T-cell (primary cell): ENCODE data around the gene CALHM2. TPM values are rescaled to one million over a fixed set of nuclear protein-coding genes. Genes with fewer than 3 reads are reported as not detected.

Experiments used
- ATAC-seq, 4 experiments: fragments of 200-7000 bp in 3 of 4; fragments of 150-1000 bp in 1 of 4; cut with Tn5 transposase; replicated peaks in 1 of 4; 1 replicate in 3 of 4; 2 replicates in 1 of 4; pipeline ENCODE4 v1.10.0; 2021; ENCODE audit warnings: moderate library complexity in 3 of 4, mild to moderate bottlenecking in 2 of 4, moderate number of reproducible peaks in 1 of 4
- CTCF ChIA-PET, 2 donors: fragments of 300-600 bp; sonication (Branson Sonifier 250); formaldehyde crosslinking; loops; one replicate each; lab custom pipeline; 2022; ENCODE audit warnings: antibody characterized with exemption in 2 of 2; lab: Charles Lee
- POLR2A ChIA-PET, 2 donors: fragments of 300-600 bp; sonication (Branson Sonifier 250); formaldehyde crosslinking; loops; one replicate each; lab custom pipeline; 2022; ENCODE audit warnings: antibody characterized with exemption in 2 of 2; lab: Charles Lee
- DNase-seq, 35 experiments: peaks; one replicate each; pipeline versions ENCODE4 v3.0.0 to v3.0.0-alpha.2; 2013 to 2023
- H3K27ac ChIP-seq: one replicate; pipeline ENCODE4 v1.5.1; 2013; ENCODE audit warnings: low read length
- H3K27me3 ChIP-seq, 2 experiments: replicated peaks in 1 of 2; 1 replicate in 1 of 2; 2 replicates in 1 of 2; pipeline versions ENCODE4 v1.6.1 to v1.7.0; 2013; ENCODE audit warnings: low read length in 1 of 2, mixed read lengths in 1 of 2; ENCODE audit not compliant: control insufficient read depth in 2 of 2, insufficient read depth in 2 of 2; ENCODE audit errors: extremely low read depth in 1 of 2
- H3K36me3 ChIP-seq, 2 donors: 1 replicate in 1 of 2; 2 replicates in 1 of 2; pipeline versions ENCODE4 v1.6.1 to v1.7.0; 2013; ENCODE audit warnings: low read length in 1 of 2; ENCODE audit not compliant: control insufficient read depth in 2 of 2, insufficient read depth in 1 of 2; ENCODE audit errors: extremely low read depth in 1 of 2
- H3K4me1 ChIP-seq, 2 experiments: 1 replicate in 1 of 2; 2 replicates in 1 of 2; pipeline versions ENCODE4 v1.6.1 to v1.7.0; 2013; ENCODE audit warnings: low read length in 2 of 2, mixed read lengths in 1 of 2; ENCODE audit not compliant: insufficient read depth in 2 of 2, control insufficient read depth in 1 of 2; ENCODE audit errors: extremely low read depth in 1 of 2
- H3K4me3 ChIP-seq, 2 donors: 1 replicate in 1 of 2; 2 replicates in 1 of 2; pipeline versions ENCODE4 v1.5.1 to v1.7.0; 2013; ENCODE audit warnings: mild to moderate bottlenecking in 2 of 2, low read length in 1 of 2, moderate library complexity in 1 of 2; ENCODE audit not compliant: control insufficient read depth in 1 of 2; ENCODE audit errors: extremely low read depth in 1 of 2
- H3K9me3 ChIP-seq: 2 replicates; pipeline ENCODE4 v1.7.0; 2013
- H3K27ac Mint-ChIP-seq, 2 donors: one replicate each; pipeline ENCODE4 v1.8.0; 2020 to 2021; ENCODE audit warnings: mild to moderate bottlenecking in 2 of 2, mixed read lengths in 2 of 2
- H3K27me3 Mint-ChIP-seq, 2 donors: one replicate each; pipeline ENCODE4 v1.8.0; 2021 to 2022; ENCODE audit warnings: mixed read lengths in 2 of 2
- H3K36me3 Mint-ChIP-seq: one replicate; pipeline ENCODE4 v1.8.0; 2021; ENCODE audit warnings: mixed read lengths
- H3K4me1 Mint-ChIP-seq, 3 donors: one replicate each; pipeline ENCODE4 v1.8.0; 2020 to 2022; ENCODE audit warnings: mixed read lengths in 3 of 3, mild to moderate bottlenecking in 1 of 3
- H3K4me3 Mint-ChIP-seq, 3 donors: one replicate each; pipeline ENCODE4 v1.8.0; 2020 to 2022; ENCODE audit warnings: mild to moderate bottlenecking in 3 of 3, mixed read lengths in 3 of 3, moderate library complexity in 3 of 3
- H3K9me3 Mint-ChIP-seq, 3 donors: one replicate each; pipeline ENCODE4 v1.8.0; 2020 to 2022; ENCODE audit warnings: mixed read lengths in 3 of 3
- WGBS: methylation state at CpG from one replicate; pipeline ENCODE4 v1.1.5; 2013; ENCODE audit warnings: missing lambda C conversion rate; ENCODE audit not compliant: insufficient coverage; 5-methylcytosine and 5-hydroxymethylcytosine counted together
- total RNA-seq, 35 experiments: library from RNA in 6 of 35; stranded (reverse) in 6 of 35; fragments of 120-200 nt in 1 of 35; gene quantifications; one replicate each; pipeline versions ENCODE4 v1.2.1 to v1.2.4 and lab custom pipeline; 2013 to 2026

The CALHM2 gene
- total RNA-seq, 5 donors from 2014 or later (not counting 1 experiment from before 2014, with no cell fraction given), result 8.9 to 76.7 (median 46.8) TPM

GRCh38 chr10:103455235-103455634, 3.1 kb upstream of the CALHM2 start:
- ChIA-PET CTCF (interaction anchor here in 1 of 2 donors (1.5 kb wide), 1 partner anchor 8 kb away, joined by 3 read pairs; no protein-coding TSS in a partner anchor), POLR2A (no interaction called here)
- no peaks in the 10 kb centered on the region for H3K9me3 Mint-ChIP-seq
- Histone ChIP-seq H3K36me3 (no peaks in the 10 kb centered on the region), H3K4me3 (no peak overlapping the region), H3K27ac (no peak overlapping the region), H3K9me3 (no peaks in the 10 kb centered on the region), H3K4me1 (peaks cover 7 to 58% of the 10 kb centered on the region in 2 experiments), H3K27me3 (no peaks in the 10 kb centered on the region)
- no peak overlapping the region for H3K27ac Mint-ChIP-seq
- H3K4me3 Mint-ChIP-seq, result no peak overlapping the region
- 95% methylated on average over 25 of the region's 25 CpGs for WGBS
- peaks cover 3% of the 10 kb centered on the region for H3K36me3 Mint-ChIP-seq
- peaks cover 12 to 41% (median 34%) of the 10 kb centered on the region in 3 donors for H3K4me1 Mint-ChIP-seq
- ATAC-seq (no peak), DNase-seq (no peak)
- no peaks in the 10 kb centered on the region for H3K27me3 Mint-ChIP-seq

- Histone ChIP-seq H3K27me3 (no peaks in the 10 kb centered on the region), H3K36me3 (peaks cover 0 to 11% of the 10 kb centered on the region in 2 donors), H3K4me1 (peaks cover 6 to 60% of the 10 kb centered on the region in 2 experiments), H3K27ac (no peak overlapping the region), H3K4me3 (no peak overlapping the region), H3K9me3 (no peaks in the 10 kb centered on the region)
- Mint-ChIP-seq H3K27ac (peak overlapping the region; percentile 38 to 88), H3K4me1 (peaks cover 24 to 43% (median 40%) of the 10 kb centered on the region in 3 donors), H3K9me3 (no peaks in the 10 kb centered on the region), H3K27me3 (no peaks in the 10 kb centered on the region), H3K4me3 (peak overlapping the region in 2 of 3 donors; percentile 88 to 90), H3K36me3 (peaks cover 11% of the 10 kb centered on the region)
- ATAC-seq (no peak), DNase-seq (no peak)
- POLR2A ChIA-PET, result no interaction called here
- WGBS, result no CpG with 5 or more reads among the region's 4 CpGs
- CTCF ChIA-PET, result interaction anchor here in 1 of 2 donors (1.5 kb wide), 1 partner anchor 9 kb away, joined by 3 read pairs; no protein-coding TSS in a partner anchor
Measured at GRCh38 chr10:103454026-103454425, 1.9 kb upstream of the CALHM2 start.

DNA sequence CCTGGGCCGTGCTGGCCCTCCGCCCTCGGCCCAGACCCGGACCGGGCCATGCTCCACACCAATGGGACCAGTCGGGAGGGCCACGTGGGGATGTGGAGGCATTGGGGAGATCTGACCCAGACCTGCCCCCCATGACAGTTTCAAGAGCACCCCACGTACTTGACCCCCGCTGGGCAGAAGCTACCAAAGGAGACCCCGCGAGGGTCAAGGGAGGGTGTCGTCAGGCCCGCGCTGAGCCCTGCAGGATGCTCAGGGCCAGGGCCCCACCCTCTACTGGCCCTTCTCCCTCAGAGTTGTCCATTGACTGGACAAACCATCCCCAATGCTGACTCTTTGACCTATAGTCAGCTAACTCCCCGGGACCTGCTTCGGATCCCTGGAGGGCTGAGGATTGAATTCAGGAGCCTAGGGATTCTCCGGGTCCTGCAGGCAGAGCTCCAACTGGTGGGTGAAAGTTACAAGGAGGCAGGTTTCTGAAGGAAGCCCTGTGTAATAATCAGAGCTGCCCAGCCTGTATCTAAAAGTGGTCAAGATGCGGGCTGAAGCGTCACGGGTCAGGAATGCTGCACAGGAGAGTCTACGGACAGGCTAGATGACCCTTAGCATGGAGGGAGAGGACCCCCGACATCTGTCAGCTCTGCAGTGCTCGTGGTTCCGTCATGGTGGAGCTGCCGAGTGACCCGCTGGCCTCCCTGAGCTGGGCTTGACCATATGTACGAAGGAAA, 498 bp upstream of the CALHM2 start:
- 41% methylated on average over 24 of the region's 27 CpGs for WGBS
- Histone ChIP-seq H3K9me3 (no peaks in the 10 kb centered on the region), H3K4me3 (peak overlapping the region; percentile 74 to 91), H3K36me3 (peaks cover 3 to 18% of the 10 kb centered on the region in 2 donors), H3K27ac (peak overlapping the region; percentile 4), H3K4me1 (peaks cover 5 to 61% of the 10 kb centered on the region in 2 experiments), H3K27me3 (no peaks in the 10 kb centered on the region)
- no peaks in the 10 kb centered on the region for H3K27me3 Mint-ChIP-seq
- CTCF ChIA-PET, result interaction anchor here in 1 of 2 donors (0.6 to 1.9 kb wide), 2 partner anchors 15 to 30 kb away, joined by 3 to 7 read pairs; no protein-coding TSS in a partner anchor
- H3K9me3 Mint-ChIP-seq, result no peaks in the 10 kb centered on the region
- no peak for ATAC-seq
- H3K36me3 Mint-ChIP-seq, result peaks cover 21% of the 10 kb centered on the region
- peak overlapping the region; percentile 88 to 90 (median 90) for H3K4me3 Mint-ChIP-seq
- peaks cover 38 to 50% (median 49%) of the 10 kb centered on the region in 3 donors for H3K4me1 Mint-ChIP-seq
- H3K27ac Mint-ChIP-seq, result peak overlapping the region; percentile 85 to 88
- POLR2A ChIA-PET, result no interaction called here
- no peak for DNase-seq

DNA sequence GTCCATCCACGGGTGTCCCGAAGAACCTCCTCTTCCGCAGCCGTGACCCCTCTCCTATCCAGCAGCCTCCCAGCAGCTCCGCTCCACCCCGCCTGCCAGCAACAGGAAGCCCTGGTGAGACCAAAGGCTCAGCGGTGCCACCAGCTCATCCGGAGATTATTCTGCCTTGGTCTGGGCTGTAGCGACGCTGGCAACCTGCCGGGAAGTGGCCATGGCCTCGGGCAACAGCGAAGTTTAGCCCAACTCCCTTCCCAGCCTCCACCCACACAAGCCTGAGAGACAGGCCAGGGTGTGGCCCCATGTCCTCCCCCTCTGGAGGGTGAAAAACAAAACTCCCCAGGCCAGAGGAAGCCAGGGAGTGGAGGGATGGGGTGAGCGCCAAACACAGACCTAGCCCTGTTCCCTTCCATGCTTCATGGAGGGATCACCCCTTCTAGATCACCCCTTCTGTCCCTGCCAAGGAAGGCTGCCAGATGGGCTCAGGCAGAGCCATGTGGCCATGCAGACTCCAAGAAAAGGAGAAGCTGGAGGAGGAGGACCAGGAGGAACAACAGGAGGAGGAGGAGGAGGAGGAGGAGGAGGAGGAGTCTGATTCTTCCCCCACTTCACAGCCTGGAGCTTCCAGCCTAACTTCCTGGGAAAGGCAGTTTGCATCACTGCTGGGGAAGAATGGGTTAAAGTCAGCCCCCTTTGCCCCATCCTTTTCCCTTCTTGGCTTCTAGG, 918 bp downstream of the CALHM2 start:
- Mint-ChIP-seq H3K4me3 (peak overlapping the region; percentile 88 to 90 (median 90)), H3K27ac (peak overlapping the region; percentile 88 to 94), H3K9me3 (no peaks in the 10 kb centered on the region), H3K4me1 (peaks cover 42 to 57% (median 54%) of the 10 kb centered on the region in 3 donors), H3K36me3 (peaks cover 29% of the 10 kb centered on the region), H3K27me3 (no peaks in the 10 kb centered on the region)
- peak; percentile 77 to 81 (median 78) for ATAC-seq
- Histone ChIP-seq H3K4me1 (peaks cover 5 to 75% of the 10 kb centered on the region in 2 experiments), H3K27ac (peak overlapping the region; percentile 77), H3K4me3 (peak overlapping the region; percentile 74 to 91), H3K9me3 (no peaks in the 10 kb centered on the region), H3K36me3 (peaks cover 6 to 32% of the 10 kb centered on the region in 2 donors), H3K27me3 (no peaks in the 10 kb centered on the region)
- POLR2A ChIA-PET, result no interaction called here
- 0% methylated on average over 10 of the region's 14 CpGs for WGBS
- DNase-seq, result peak in 33 of 35 experiments; percentile 10 to 67 (median 39)
- CTCF ChIA-PET, result interaction anchor here (0.5 to 1.9 kb wide), 4 partner anchors 16 to 64 kb away, joined by 3 to 7 read pairs (median 3); no protein-coding TSS in a partner anchor

DNA sequence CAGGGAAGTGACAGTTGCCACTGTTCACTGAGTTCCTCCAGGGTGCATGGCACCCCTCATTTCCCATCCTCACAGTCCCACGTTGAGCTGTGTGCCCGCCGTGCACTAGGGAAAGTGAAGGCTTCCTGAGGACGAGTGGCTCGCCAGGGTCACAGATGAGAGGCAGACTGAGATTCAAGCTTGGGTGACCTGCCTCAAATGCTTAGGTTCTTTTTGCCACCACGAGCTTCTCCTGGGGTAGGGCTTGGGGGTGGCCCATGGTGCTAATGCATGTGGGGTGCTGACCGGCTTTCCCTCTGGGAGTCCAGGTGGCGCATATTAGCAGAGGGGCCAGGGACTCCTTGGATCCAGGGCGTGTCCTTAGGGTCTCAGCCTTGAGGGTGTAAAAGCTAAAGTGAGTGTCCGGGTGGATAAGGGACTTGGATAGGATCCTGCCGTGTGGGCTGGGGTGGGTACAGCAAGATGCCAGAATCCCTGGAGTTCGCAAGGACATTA, 1.9 kb downstream of the CALHM2 start:
- DNase-seq, result no peak
- CTCF ChIA-PET, result interaction anchor here in 1 of 2 donors (1.0 kb wide), 1 partner anchor 33 kb away, joined by 3 read pairs; no protein-coding TSS in a partner anchor
- peaks cover 5 to 75% of the 10 kb centered on the region in 2 experiments for H3K4me1 ChIP-seq
- peaks cover 13 to 42% of the 10 kb centered on the region in 2 donors for H3K36me3 ChIP-seq
- ATAC-seq, result no peak
- Mint-ChIP-seq H3K27ac (peak overlapping the region; percentile 88 to 94), H3K4me3 (peak overlapping the region; percentile 88 to 90 (median 90)), H3K9me3 (no peaks in the 10 kb centered on the region), H3K4me1 (peaks cover 42 to 60% (median 57%) of the 10 kb centered on the region in 3 donors), H3K36me3 (peaks cover 33% of the 10 kb centered on the region), H3K27me3 (no peaks in the 10 kb centered on the region)
- H3K9me3 ChIP-seq, result no peaks in the 10 kb centered on the region
- WGBS, result 90% methylated on average over 12 of the region's 12 CpGs
- peak overlapping the region; percentile 77 for H3K27ac ChIP-seq
- peak overlapping the region in 1 of 2 donors; percentile 74 for H3K4me3 ChIP-seq
- no peaks in the 10 kb centered on the region for H3K27me3 ChIP-seq
- POLR2A ChIA-PET, result no interaction called here
